ENCODE results near the gene RUNX2.

The RUNX2 gene

GRCh38 chr6:45299096-45299581 is 29.0 kb upstream of the RUNX2 start:
- TF ChIP-seq, protein P1, sequence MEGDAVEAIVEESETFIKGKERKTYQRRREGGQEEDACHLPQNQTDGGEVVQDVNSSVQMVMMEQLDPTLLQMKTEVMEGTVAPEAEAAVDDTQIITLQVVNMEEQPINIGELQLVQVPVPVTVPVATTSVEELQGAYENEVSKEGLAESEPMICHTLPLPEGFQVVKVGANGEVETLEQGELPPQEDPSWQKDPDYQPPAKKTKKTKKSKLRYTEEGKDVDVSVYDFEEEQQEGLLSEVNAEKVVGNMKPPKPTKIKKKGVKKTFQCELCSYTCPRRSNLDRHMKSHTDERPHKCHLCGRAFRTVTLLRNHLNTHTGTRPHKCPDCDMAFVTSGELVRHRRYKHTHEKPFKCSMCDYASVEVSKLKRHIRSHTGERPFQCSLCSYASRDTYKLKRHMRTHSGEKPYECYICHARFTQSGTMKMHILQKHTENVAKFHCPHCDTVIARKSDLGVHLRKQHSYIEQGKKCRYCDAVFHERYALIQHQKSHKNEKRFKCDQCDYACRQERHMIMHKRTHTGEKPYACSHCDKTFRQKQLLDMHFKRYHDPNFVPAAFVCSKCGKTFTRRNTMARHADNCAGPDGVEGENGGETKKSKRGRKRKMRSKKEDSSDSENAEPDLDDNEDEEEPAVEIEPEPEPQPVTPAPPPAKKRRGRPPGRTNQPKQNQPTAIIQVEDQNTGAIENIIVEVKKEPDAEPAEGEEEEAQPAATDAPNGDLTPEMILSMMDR (conservative IDR thresholded peaks at IDR 0.05; ENCODE audit: control insufficient read depth, insufficient read depth, low read depth, low read length): no peak
- H3K4me3 ChIP-seq (ENCODE audit: control insufficient read depth, low read depth, low read length): no peak overlapping the region
- no peak for DNase-seq (ENCODE audit: low read depth)

GRCh38 chr6:45300736-45301135 is 27.4 kb upstream of the RUNX2 start:
- no peak for DNase-seq (ENCODE audit: low read depth)
- H3K4me3 ChIP-seq (ENCODE audit: control insufficient read depth, low read depth, low read length): no peak overlapping the region
- TF ChIP-seq, protein P1 (conservative IDR thresholded peaks at IDR 0.05; ENCODE audit: control insufficient read depth, insufficient read depth, low read depth, low read length): no peak

GRCh38 chr6:45301348-45302142 is 26.6 kb upstream of the RUNX2 start:
- TF ChIP-seq, protein P1 (conservative IDR thresholded peaks at IDR 0.05; ENCODE audit: control insufficient read depth, insufficient read depth, low read depth, low read length): no peak
- H3K4me3 ChIP-seq (ENCODE audit: control insufficient read depth, low read depth, low read length): no peak overlapping the region
- DNase-seq (ENCODE audit: low read depth): no peak

GRCh38 chr6:45302832-45303231 is 25.3 kb upstream of the RUNX2 start:
- no peak overlapping the region for H3K4me3 ChIP-seq (ENCODE audit: control insufficient read depth, low read depth, low read length)
- TF ChIP-seq, protein P1 (conservative IDR thresholded peaks at IDR 0.05; ENCODE audit: control insufficient read depth, insufficient read depth, low read depth, low read length): no peak
- no peak for DNase-seq (ENCODE audit: low read depth)

DNA sequence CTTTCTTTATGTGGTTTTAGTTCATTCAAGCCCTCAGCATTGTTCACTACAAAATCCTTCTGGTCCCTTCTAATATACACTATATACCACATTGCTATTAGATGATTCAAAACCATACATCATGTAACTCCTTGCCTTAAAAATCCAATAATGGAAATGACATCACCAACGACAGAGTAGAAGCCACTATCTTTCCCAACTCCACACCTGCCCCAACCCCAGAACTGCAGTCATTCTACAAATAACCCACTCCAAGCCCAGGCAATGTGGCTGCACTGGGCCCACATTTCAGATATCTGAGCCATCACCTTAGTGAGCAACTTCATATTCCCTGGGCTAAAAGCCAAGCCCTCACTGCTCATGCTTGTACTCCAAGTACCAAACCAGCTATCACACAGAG is 22.6 kb upstream of the RUNX2 start:
- TF ChIP-seq, protein P1 (conservative IDR thresholded peaks at IDR 0.05; ENCODE audit: control insufficient read depth, insufficient read depth, low read depth, low read length): no peak
- peak; percentile 29 for DNase-seq (ENCODE audit: low read depth)
- no peak overlapping the region for H3K4me3 ChIP-seq (ENCODE audit: control insufficient read depth, low read depth, low read length)

DNA sequence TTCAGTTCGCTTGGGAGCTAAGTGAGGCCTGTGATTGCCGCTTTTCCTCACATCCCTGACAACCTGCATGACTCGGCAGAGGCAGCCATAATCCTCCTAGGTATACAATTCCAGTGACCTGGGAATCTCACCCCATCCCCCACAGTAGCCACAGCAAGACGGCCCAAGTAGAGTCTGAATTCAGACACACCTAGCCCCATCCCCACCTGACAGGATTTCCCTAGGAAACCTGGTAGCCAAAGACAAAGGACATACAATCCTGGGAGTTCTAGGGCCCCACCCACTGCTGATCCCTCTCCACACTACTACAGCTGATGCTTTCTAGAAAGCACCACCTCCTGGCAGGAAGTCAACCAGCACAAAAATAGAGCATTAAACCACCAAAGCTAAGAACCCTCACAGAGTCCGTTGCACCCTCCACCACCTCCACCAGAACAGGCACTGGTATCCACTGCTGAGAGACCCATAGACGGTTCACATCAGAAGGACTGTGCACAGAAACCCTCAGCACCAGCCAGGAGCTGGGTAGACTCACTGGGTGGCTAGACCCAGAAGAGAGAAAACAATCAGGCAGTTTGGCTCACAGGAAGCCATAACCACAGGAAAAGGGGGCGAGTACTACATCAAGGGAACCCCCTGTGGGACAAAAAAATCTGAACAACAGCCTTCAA is 17.9 kb upstream of the RUNX2 start:
- no peak for DNase-seq (ENCODE audit: low read depth)
- TF ChIP-seq, protein P1 (conservative IDR thresholded peaks at IDR 0.05; ENCODE audit: control insufficient read depth, insufficient read depth, low read depth, low read length): no peak
- H3K4me3 ChIP-seq (ENCODE audit: control insufficient read depth, low read depth, low read length): no peak overlapping the region
